ENCODE measurements around the gene MAP3K4. TPM values are rescaled to one million over a fixed set of nuclear protein-coding genes. Genes with fewer than 3 reads are reported as not detected.

The MAP3K4 gene
- total and polyA plus RNA-seq, 2 of the 8 experiments (the other 6 are each of a cell fraction or from before 2014, with no cell fraction given): 16.6 to 51.6 TPM

GRCh38 chr6:161116554-161116953, 125.0 kb downstream of the MAP3K4 start:
- H4K5ac ChIP-seq (ENCODE audit: insufficient read length, low read depth, low read length): no peak overlapping the region
- no peak overlapping the region for H2AK5ac ChIP-seq (ENCODE audit: low read depth, low read length)
- H3K4me2 ChIP-seq (ENCODE audit: insufficient read depth in 1 of 2, low read depth in 2 of 2, low read length in 2 of 2): no peak overlapping the region
- H3K9ac ChIP-seq (replicated peaks in 1 of 4; ENCODE audit: extremely low read depth in 1 of 4, low read depth in 3 of 4, low read length in 3 of 4): no peak overlapping the region
- H2BK12ac ChIP-seq (ENCODE audit: low read depth, low read length): no peak overlapping the region
- H3K27me3 ChIP-seq (replicated peaks in 1 of 4; ENCODE audit: control insufficient read depth in 3 of 4, extremely low read depth in 1 of 4, insufficient read depth in 3 of 4, low read length in 3 of 4): no peaks in the 10 kb centered on the region
- no peak overlapping the region for H3K14ac ChIP-seq (ENCODE audit: insufficient read length)
- H4K8ac ChIP-seq (ENCODE audit: extremely low read depth, insufficient read depth, low read length): no peak overlapping the region
- H2AFZ ChIP-seq (ENCODE audit: low read length): no peak overlapping the region
- TF ChIP-seq BCL11A (IDR thresholded peaks at IDR 0.05; ENCODE audit: low read depth in 2 of 2, low read length in 2 of 2) (no peak), SP4 (IDR thresholded peaks at IDR 0.05; ENCODE audit: low read length) (no peak), SP2 (IDR thresholded peaks at IDR 0.05; ENCODE audit: low read length) (no peak), JUND (IDR thresholded peaks at IDR 0.05; ENCODE audit: low read length) (no peak), ASH2L (IDR thresholded peaks at IDR 0.05; ENCODE audit: low read length) (no peak)
- H3K23me2 ChIP-seq (ENCODE audit: low read depth, low read length): no peaks in the 10 kb centered on the region
- ChIA-PET CTCF (ENCODE audit: partially characterized antibody) (interaction anchor here (0.7 to 2.8 kb wide), 4 partner anchors 254 to 371 kb away, joined by 3 to 11 read pairs (median 3); no protein-coding TSS in a partner anchor), POLR2A (ENCODE audit: partially characterized antibody) (no interaction called here)
- no peak overlapping the region for H4K91ac ChIP-seq (replicated peaks; ENCODE audit: insufficient read length, low read length)
- no peak overlapping the region for H3K23ac ChIP-seq (ENCODE audit: insufficient read length)
- no peak for DNase-seq (ENCODE audit: low read depth in 1 of 2, low spot score in 2 of 2)
- no peak overlapping the region for H3K27ac ChIP-seq (ENCODE audit: low read depth, low read length)
- no peaks in the 10 kb centered on the region for H4K20me1 ChIP-seq (replicated peaks in 1 of 2; ENCODE audit: control insufficient read depth in 1 of 2, insufficient read depth in 2 of 2, low read length in 2 of 2)
- H3K18ac ChIP-seq (ENCODE audit: extremely low read depth, low read length): no peak overlapping the region
- no peaks in the 10 kb centered on the region for H3K79me1 ChIP-seq (ENCODE audit: low read depth, low read length)
- 93% methylated on average over 4 of the region's 4 CpGs; no CpG with 5 or more reads in 1 of the 2 experiments for WGBS, 2 experiments (ENCODE audit: extremely low coverage in 1 of 2, insufficient coverage in 1 of 2, insufficient read length in 1 of 2, insufficient replicate concordance in 2 of 2, low coverage in 1 of 2, low lambda C conversion rate in 2 of 2, missing lambda C conversion rate in 1 of 2)
- no peak overlapping the region for H3K4ac ChIP-seq (replicated peaks; ENCODE audit: insufficient read length, low read depth, low read length)
- no peak overlapping the region for H2BK15ac ChIP-seq (ENCODE audit: low read length)
- no peak for FAIRE-seq
- no peak overlapping the region for H3K4me3 ChIP-seq (ENCODE audit: extremely low read depth in 1 of 4, insufficient read depth in 2 of 4, low read depth in 3 of 4, low read length in 4 of 4)
- H3K9me3 ChIP-seq (ENCODE audit: insufficient read depth in 2 of 2, low read depth in 1 of 2, low read length in 1 of 2): no peaks in the 10 kb centered on the region
- no peaks in the 10 kb centered on the region for H3K79me2 ChIP-seq (ENCODE audit: control insufficient read depth in 1 of 2, insufficient read depth in 2 of 2, low read length in 2 of 2)
- no peak overlapping the region for H2BK20ac ChIP-seq (ENCODE audit: low read length)
- H2BK5ac ChIP-seq (ENCODE audit: low read depth, low read length): no peak overlapping the region
- H3K36me3 ChIP-seq (ENCODE audit: control insufficient read depth in 2 of 4, insufficient read depth in 4 of 4, low read length in 3 of 4): peaks cover 8 to 46% (median 27%) of the 10 kb centered on the region in 4 experiments; a peak in 7 of 8 replicates
- H3K56ac ChIP-seq (replicated peaks; ENCODE audit: insufficient read length, low read depth, low read length): no peak overlapping the region
- no peak overlapping the region for H2BK120ac ChIP-seq (replicated peaks; ENCODE audit: low read depth, low read length)
- H3K4me1 ChIP-seq (replicated peaks in 1 of 4; ENCODE audit: control insufficient read depth in 3 of 4, insufficient read depth in 4 of 4, low read length in 3 of 4): no peaks in the 10 kb centered on the region
